ENCODE results near the gene MDC1.
"Not testable (repeated sequence)": the region's sequence is repeated elsewhere in the genome, so short reads cannot be mapped to it uniquely, and the experiment has no call there.

MDC1 gene

DNA sequence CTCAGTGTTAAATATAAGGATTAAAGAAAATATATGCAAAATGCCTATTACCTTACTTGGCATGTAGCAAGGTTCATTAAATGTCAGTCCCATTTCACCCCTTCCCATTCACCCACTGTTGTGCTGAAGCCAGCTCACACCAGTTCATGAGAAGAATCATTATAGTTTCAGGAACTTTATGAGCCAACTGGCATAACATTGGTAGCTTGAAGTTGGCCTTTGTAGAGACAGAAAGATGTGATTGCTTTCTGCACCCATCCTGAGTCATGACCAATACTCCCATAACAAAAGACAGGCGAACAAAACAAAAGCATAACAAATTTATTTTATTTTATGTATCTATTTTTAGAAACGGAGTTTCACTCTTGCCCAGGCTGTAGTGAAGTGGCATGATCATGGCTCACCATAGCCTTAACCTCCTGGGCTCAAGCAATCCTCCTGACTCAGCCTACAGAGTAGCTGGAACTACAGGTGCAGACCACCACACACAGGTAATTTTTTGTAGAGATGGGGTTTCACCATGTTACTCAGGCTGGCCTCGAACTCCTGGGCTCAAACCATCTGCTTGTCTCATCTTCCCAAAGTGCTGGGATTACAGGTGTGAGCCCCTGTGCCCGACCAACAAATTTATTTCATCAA lies 44.8 kb upstream of the MDC1 start:
- TF ChIP-seq, protein P1, sequence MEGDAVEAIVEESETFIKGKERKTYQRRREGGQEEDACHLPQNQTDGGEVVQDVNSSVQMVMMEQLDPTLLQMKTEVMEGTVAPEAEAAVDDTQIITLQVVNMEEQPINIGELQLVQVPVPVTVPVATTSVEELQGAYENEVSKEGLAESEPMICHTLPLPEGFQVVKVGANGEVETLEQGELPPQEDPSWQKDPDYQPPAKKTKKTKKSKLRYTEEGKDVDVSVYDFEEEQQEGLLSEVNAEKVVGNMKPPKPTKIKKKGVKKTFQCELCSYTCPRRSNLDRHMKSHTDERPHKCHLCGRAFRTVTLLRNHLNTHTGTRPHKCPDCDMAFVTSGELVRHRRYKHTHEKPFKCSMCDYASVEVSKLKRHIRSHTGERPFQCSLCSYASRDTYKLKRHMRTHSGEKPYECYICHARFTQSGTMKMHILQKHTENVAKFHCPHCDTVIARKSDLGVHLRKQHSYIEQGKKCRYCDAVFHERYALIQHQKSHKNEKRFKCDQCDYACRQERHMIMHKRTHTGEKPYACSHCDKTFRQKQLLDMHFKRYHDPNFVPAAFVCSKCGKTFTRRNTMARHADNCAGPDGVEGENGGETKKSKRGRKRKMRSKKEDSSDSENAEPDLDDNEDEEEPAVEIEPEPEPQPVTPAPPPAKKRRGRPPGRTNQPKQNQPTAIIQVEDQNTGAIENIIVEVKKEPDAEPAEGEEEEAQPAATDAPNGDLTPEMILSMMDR (conservative IDR thresholded peaks at IDR 0.05), result no peak
- H3K27ac ChIP-seq, result no peak overlapping the region

GRCh38 chr6:30760549-30760948 lies 43.5 kb upstream of the MDC1 start:
- TF ChIP-seq, protein P1 (conservative IDR thresholded peaks at IDR 0.05), result no peak
- no peak overlapping the region for H3K27ac ChIP-seq

- H3K27ac ChIP-seq, result no peak overlapping the region
- TF ChIP-seq, protein P1 (conservative IDR thresholded peaks at IDR 0.05), result no peak
Observed at GRCh38 chr6:30759575-30760239, 42.6 kb upstream of the MDC1 start.

- TF ChIP-seq, protein P1 (conservative IDR thresholded peaks at IDR 0.05), result no peak
- H3K27ac ChIP-seq, result no peak overlapping the region
Observed at GRCh38 chr6:30757261-30757904, 40.3 kb upstream of the MDC1 start.

DNA sequence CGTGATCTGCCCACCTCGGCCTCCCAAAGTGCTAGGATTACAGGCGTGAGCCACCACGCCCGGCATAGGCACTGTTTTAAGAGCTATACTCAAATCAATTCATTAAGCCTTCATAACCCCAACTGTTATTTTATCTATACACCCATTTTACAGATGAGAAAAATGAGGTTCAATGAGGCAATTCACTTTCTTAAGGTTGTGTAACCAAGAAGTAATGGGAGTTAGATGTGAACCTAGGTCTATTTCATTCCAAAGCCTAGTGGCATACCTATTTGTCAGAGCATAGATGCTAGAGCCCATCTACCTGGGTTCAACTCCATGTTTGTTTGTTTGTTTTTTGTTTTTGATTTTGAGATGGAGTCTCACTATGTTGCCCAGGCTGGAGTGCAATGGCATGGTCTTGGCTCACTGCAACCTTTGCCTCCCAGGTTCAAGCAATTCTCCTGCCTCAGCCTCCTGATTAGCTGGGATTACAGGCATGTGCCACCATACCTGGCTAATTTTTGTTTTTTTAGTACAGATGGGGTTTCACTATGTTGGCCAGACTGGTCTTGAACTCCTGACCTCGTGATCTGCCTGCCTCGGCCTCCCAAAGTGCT lies 39.4 kb upstream of the MDC1 start:
- H3K27ac ChIP-seq, result not testable (repeated sequence)

- no peak overlapping the region for H3K27ac ChIP-seq
- TF ChIP-seq, protein P1 (conservative IDR thresholded peaks at IDR 0.05), result no peak
Observed at GRCh38 chr6:30754631-30755030, 37.5 kb upstream of the MDC1 start.

DNA sequence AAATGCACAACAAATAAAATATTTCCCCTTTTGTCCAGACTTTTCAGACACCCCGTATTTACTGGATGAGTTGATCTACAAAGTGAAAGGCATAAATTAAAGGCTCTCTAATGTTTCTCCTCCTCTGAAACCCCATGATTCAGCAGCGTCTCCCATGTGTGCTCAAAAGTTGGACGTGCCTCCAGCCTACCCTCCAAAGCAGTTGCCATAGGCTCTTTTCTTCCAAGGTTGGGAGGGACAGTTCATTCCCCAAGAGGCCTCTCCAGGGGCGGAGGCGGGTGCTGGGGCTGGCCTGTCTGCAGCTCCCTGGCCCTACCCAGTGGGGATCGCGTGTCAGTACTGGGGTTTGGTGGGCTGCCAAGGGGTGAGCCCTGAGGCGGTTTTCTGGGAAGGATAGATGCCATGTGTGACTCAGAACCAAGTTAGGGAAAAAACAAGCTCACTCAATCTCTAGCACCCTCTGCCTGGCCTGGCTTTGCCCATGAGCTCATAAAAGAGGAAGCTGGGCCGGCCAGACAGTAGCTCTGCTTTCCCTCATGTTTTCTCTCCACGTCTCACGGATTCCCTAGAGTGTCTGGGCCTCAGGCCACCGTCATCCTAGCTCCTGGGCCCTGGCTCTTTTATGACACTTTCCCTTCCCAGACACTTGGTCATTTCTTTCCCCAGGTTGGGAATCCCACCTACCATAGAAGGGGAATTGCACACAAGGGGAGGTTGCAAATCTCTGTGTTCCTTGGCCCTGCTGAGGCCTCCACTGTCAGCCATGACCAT lies 35.3 kb upstream of the MDC1 start:
- TF ChIP-seq, protein P1 (conservative IDR thresholded peaks at IDR 0.05), result no peak
- no peak overlapping the region for H3K27ac ChIP-seq

Data from VCaP (cell line).